Thymus (tissue), 14 donors: ENCODE measurements around the gene HSD17B3. TPM values are rescaled to one million over a fixed set of nuclear protein-coding genes. Genes with fewer than 3 reads are reported as not detected.

Experiments
- DNase-seq, 9 donors: peaks; one replicate each; pipeline ENCODE4 v3.0.0-alpha.2; 2013; ENCODE audit warnings: low spot score in 9 of 9, low read depth in 6 of 9, missing footprints in 1 of 9
- H3K27ac ChIP-seq, 2 donors: one replicate each; pipeline ENCODE4 v1.5.1; 2013; ENCODE audit warnings: control low read depth in 1 of 2, low read depth in 1 of 2, low read length in 1 of 2, mild to moderate bottlenecking in 1 of 2, moderate library complexity in 1 of 2
- H3K27me3 ChIP-seq, 2 donors: one replicate each; pipeline ENCODE4 v1.5.1; 2013; ENCODE audit warnings: low read length in 1 of 2; ENCODE audit not compliant: control insufficient read depth in 2 of 2, insufficient read depth in 1 of 2
- H3K36me3 ChIP-seq, 2 donors: one replicate each; pipeline ENCODE4 v1.5.1; 2013; ENCODE audit warnings: low read length in 1 of 2, mild to moderate bottlenecking in 1 of 2, moderate library complexity in 1 of 2; ENCODE audit not compliant: control insufficient read depth in 2 of 2, insufficient read depth in 2 of 2
- H3K4me1 ChIP-seq, 2 donors: one replicate each; pipeline ENCODE4 v1.5.1; 2013; ENCODE audit warnings: low read length in 2 of 2; ENCODE audit not compliant: control insufficient read depth in 2 of 2, insufficient read depth in 2 of 2
- H3K4me3 ChIP-seq, 2 donors: one replicate each; pipeline ENCODE4 v1.5.1; 2013; ENCODE audit warnings: low read length in 2 of 2, control low read depth in 1 of 2, mild to moderate bottlenecking in 1 of 2
- H3K9me3 ChIP-seq, 2 donors: one replicate each; pipeline ENCODE4 v1.5.1; 2013; ENCODE audit warnings: low read length in 1 of 2, mild to moderate bottlenecking in 1 of 2; ENCODE audit not compliant: control insufficient read depth in 2 of 2, insufficient read depth in 1 of 2
- WGBS: extraction: QIAGEN DNeasy Blood & Tissue Kit; methylation state at CpG from one replicate; pipeline ENCODE4 v1.1.7; 2013; 5-methylcytosine and 5-hydroxymethylcytosine counted together
- long read RNA-seq, 10 donors: transcript quantifications; one replicate each; lab custom pipeline, GENCODE V29; 2026
- polyA plus RNA-seq: library from polyadenylated mRNA; stranded (reverse); fragments of 200-250 nt; gene quantifications from one replicate; pipeline ENCODE4 v1.2.3, GENCODE V29; 2013
- total RNA-seq: library from RNA; stranded (reverse); fragments of 120-200 nt; gene quantifications from one replicate; pipeline ENCODE4 v1.2.4, GENCODE V29; 2013
- donor health status: healthy.

HSD17B3 gene
- total RNA-seq (0.28 TPM), polyA plus RNA-seq (8.4 TPM)
- long read RNA-seq, donor 1, result 0 reads
- long read RNA-seq, donor 2, result 0 reads
- long read RNA-seq, donor 3, result 0 reads
- long read RNA-seq, donor 4, result 0 reads
- long read RNA-seq, donor 5, result 0 reads
- long read RNA-seq, donor 6, result 0 reads
- long read RNA-seq, donor 7, result 0 reads
- long read RNA-seq, donor 8, result 0 reads
- long read RNA-seq, donor 9, result 0 reads
- long read RNA-seq, donor 10, result 0 reads

- no peak for DNase-seq
- WGBS, result 90% methylated on average over 6 of the region's 6 CpGs
- no peaks in the 10 kb centered on the region for H3K27me3 ChIP-seq
- no peaks in the 10 kb centered on the region for H3K4me1 ChIP-seq
- no peak within 1 kb of the TSS for H3K27ac ChIP-seq
- H3K36me3 ChIP-seq, result no peaks in the 10 kb centered on the region
- H3K9me3 ChIP-seq, result no peaks in the 10 kb centered on the region
- H3K4me3 ChIP-seq, result no peak within 1 kb of the TSS
Measured at GRCh38 chr9:96302021-96302420, at the start of gene HSD17B3. Gene HSD17B3, minus strand, starts transcription at chr9:96302176. Its CDS starts 72 bp downstream, at chr9:96302104.

DNA sequence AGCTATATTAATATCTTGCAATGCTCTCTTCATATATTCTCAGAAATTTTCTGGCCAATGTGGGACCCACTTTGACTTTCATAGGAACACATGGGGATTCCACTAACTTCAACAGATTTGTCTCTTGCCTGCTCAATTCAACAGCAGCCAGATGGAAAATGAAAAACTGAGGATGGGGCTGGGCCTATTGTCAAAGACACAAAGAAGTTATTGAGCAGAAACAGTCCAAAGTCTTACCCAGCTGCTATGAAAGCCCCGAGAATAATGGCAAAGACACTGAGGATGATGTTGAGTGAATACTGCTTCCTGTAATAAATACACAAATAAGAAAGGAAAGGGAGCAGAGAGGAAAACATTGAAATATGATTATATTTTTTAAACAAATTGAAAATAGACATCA, 48.9 kb upstream of the HSD17B3 start:
- 99% methylated on average over 1 of the region's 1 CpG for WGBS
- no peaks in the 10 kb centered on the region for H3K36me3 ChIP-seq

DNA sequence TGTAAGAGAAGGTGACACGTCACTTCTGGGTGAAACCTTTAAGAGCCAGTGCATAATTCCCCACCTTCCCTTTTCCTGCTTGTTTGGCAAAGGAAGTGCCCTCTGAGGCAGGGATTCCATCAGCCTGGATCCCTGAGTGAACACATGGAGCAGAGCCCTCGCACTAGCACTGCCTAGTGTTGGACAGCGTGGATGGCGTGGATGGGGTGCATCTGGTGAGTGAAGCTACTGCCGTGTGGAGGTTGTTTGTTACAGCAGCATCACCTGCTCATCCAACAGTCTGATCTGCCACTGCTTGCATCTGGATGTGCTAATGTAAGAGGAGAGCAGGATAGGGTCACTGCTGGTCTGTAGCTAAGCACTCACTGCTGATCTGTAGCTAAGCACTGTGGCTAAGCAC, 46.3 kb upstream of the HSD17B3 start:
- Histone ChIP-seq H3K4me1 (no peaks in the 10 kb centered on the region), H3K9me3 (no peaks in the 10 kb centered on the region), H3K4me3 (no peak overlapping the region), H3K36me3 (no peaks in the 10 kb centered on the region), H3K27ac (no peak overlapping the region), H3K27me3 (no peaks in the 10 kb centered on the region)
- 98% methylated on average over 5 of the region's 5 CpGs for WGBS
- DNase-seq, result no peak

More for the DNA sequence above, 48.9 kb upstream of the HSD17B3 start:
- DNase-seq, result no peak
- H3K9me3 ChIP-seq, result no peaks in the 10 kb centered on the region
- no peaks in the 10 kb centered on the region for H3K27me3 ChIP-seq
- H3K27ac ChIP-seq, result no peak overlapping the region
- no peaks in the 10 kb centered on the region for H3K4me1 ChIP-seq
- no peak overlapping the region for H3K4me3 ChIP-seq

DNA sequence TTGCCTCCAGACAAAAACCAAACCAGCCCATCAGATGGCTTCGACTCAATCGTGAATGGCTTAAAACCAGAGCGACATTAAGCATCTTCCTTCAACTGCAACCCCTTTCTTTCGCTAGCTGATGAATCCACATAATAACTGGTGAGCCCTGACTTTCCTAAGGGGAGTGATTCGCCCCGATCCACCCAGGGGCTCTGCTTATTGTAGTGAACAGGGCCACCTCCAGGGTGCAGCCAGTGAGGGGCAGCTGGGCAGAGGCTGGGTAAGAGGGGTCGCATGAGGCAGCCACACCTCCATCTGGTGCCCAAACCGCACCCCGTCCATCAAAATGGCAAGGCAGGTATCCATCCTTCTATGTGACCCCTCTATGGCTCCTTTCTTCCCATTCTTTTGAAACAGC, 43.6 kb upstream of the HSD17B3 start:
- H3K36me3 ChIP-seq, result no peaks in the 10 kb centered on the region
- no peaks in the 10 kb centered on the region for H3K4me1 ChIP-seq
- no peak overlapping the region for H3K4me3 ChIP-seq
- H3K27ac ChIP-seq, result no peak overlapping the region
- H3K27me3 ChIP-seq, result no peaks in the 10 kb centered on the region
- H3K9me3 ChIP-seq, result no peaks in the 10 kb centered on the region
- 93% methylated on average over 9 of the region's 9 CpGs for WGBS
- DNase-seq, result no peak

GRCh38 chr9:96344458-96345180, 42.6 kb upstream of the HSD17B3 start:
- no peak overlapping the region for H3K4me3 ChIP-seq
- no peaks in the 10 kb centered on the region for H3K4me1 ChIP-seq
- peak in 2 of 9 donors; percentile 2 to 3 for DNase-seq
- H3K27ac ChIP-seq, result peak overlapping the region in 1 of 2 donors; percentile 5
- no peaks in the 10 kb centered on the region for H3K36me3 ChIP-seq
- no peaks in the 10 kb centered on the region for H3K27me3 ChIP-seq
- 74% methylated on average over 6 of the region's 6 CpGs for WGBS
- H3K9me3 ChIP-seq, result no peaks in the 10 kb centered on the region

- 98% methylated on average over 5 of the region's 5 CpGs for WGBS
- DNase-seq, result no peak
- Histone ChIP-seq H3K4me3 (no peak overlapping the region), H3K27ac (no peak overlapping the region), H3K9me3 (no peaks in the 10 kb centered on the region), H3K4me1 (no peaks in the 10 kb centered on the region), H3K36me3 (no peaks in the 10 kb centered on the region), H3K27me3 (no peaks in the 10 kb centered on the region)
Measured at GRCh38 chr9:96343515-96344360, 41.8 kb upstream of the HSD17B3 start.

GRCh38 chr9:96342571-96343245, 40.7 kb upstream of the HSD17B3 start:
- DNase-seq, result no peak
- H3K4me1 ChIP-seq, result no peaks in the 10 kb centered on the region
- H3K9me3 ChIP-seq, result no peaks in the 10 kb centered on the region
- H3K27ac ChIP-seq, result no peak overlapping the region
- H3K36me3 ChIP-seq, result no peaks in the 10 kb centered on the region
- H3K4me3 ChIP-seq, result no peak overlapping the region
- no peaks in the 10 kb centered on the region for H3K27me3 ChIP-seq
- 98% methylated on average over 20 of the region's 20 CpGs for WGBS

DNA sequence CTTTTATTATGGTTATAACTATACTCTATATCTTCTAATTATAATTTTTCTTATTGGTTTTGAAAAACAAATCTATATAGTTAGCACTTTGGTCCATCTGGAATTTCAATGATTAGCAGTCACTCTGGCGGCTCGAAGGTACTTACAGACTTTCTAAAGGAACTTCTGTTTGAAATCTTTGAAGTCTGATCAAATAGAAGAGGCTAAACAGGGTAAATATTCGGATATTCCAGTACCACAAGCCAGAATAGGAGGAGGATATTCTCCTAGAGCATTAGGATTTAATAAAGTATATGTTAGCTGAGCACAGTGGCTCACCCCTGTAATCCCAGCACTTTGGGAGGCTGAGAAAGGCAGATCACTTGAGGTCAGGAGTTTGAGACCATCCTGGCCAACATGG, 38.7 kb upstream of the HSD17B3 start:
- 96% methylated on average over 3 of the region's 3 CpGs for WGBS
- no peak for DNase-seq
- Histone ChIP-seq H3K27me3 (no peaks in the 10 kb centered on the region), H3K36me3 (no peaks in the 10 kb centered on the region), H3K4me3 (no peak overlapping the region), H3K9me3 (no peaks in the 10 kb centered on the region), H3K4me1 (no peaks in the 10 kb centered on the region), H3K27ac (no peak overlapping the region)
